B cell (primary cell): ENCODE results near the gene TNPO2. TPM values are rescaled to one million over a fixed set of nuclear protein-coding genes. Genes with fewer than 3 reads are reported as not detected.

ENCODE experiments used
- ATAC-seq: fragments of 200-7000 bp; cut with Tn5 transposase; one replicate; pipeline ENCODE4 v1.10.0; 2021; ENCODE audit warnings: low read depth, mild to moderate bottlenecking, moderate number of reproducible peaks, moderate library complexity
- CTCF ChIA-PET: fragments of 350-600 bp; sonication (Branson Sonifier 250); formaldehyde crosslinking; loops from one replicate; lab custom pipeline; 2021; ENCODE audit warnings: antibody characterized with exemption, inconsistent platforms; lab: Charles Lee
- POLR2A ChIA-PET: fragments of 350-600 bp; sonication (Branson Sonifier 250); formaldehyde crosslinking; loops from one replicate; lab custom pipeline; 2021; ENCODE audit warnings: antibody characterized with exemption; lab: Charles Lee
- DNase-seq: peaks from one replicate; pipeline ENCODE4 v3.0.0; 2013
- H2AFZ ChIP-seq: 2 replicates; pipeline ENCODE4 v1.6.1; 2012; ENCODE audit warnings: mild to moderate bottlenecking, low read depth, low read length; ENCODE audit not compliant: insufficient read depth, poor library complexity, severe bottlenecking
- H3K27ac ChIP-seq, 2 donors: 1 replicate in 1 of 2; 2 replicates in 1 of 2; pipeline ENCODE4 v1.5.1; 2012 to 2013; ENCODE audit warnings: low read length in 2 of 2, mild to moderate bottlenecking in 2 of 2, moderate library complexity in 1 of 2
- H3K27me3 ChIP-seq, 4 experiments: fragments of 200-600 bp in 1 of 4; sonication (generic) in 1 of 4; replicated peaks in 1 of 4; 1 replicate in 2 of 4; 2 replicates in 2 of 4; pipeline versions ENCODE4 v1.6.1 to v1.7.0; 2013 to 2016; ENCODE audit warnings: low read length in 3 of 4, mild to moderate bottlenecking in 2 of 4, mixed read lengths in 1 of 4, moderate library complexity in 1 of 4; ENCODE audit not compliant: insufficient read depth in 4 of 4, control insufficient read depth in 3 of 4; ENCODE audit errors: control extremely low read depth in 1 of 4
- H3K36me3 ChIP-seq, 2 experiments: replicated peaks in 1 of 2; 1 replicate in 1 of 2; 2 replicates in 1 of 2; pipeline versions ENCODE4 v1.6.1 to v1.7.1; 2013; ENCODE audit warnings: low read length in 1 of 2; ENCODE audit not compliant: insufficient read depth in 2 of 2, control insufficient read depth in 1 of 2; ENCODE audit errors: control extremely low read depth in 1 of 2, extremely low read depth in 1 of 2
- H3K4me1 ChIP-seq, 2 donors: fragments of 200-600 bp in 1 of 2; sonication (generic) in 1 of 2; 1 replicate in 1 of 2; 2 replicates in 1 of 2; pipeline versions ENCODE4 v1.5.1 to v1.6.1; 2013 to 2017; ENCODE audit warnings: low read length in 2 of 2; ENCODE audit not compliant: control insufficient read depth in 2 of 2, insufficient read depth in 2 of 2
- H3K4me2 ChIP-seq: replicated peaks from 2 replicates; pipeline ENCODE3; 2012; ENCODE audit warnings: mild to moderate bottlenecking, low read depth, low read length; ENCODE audit not compliant: poor library complexity, severe bottlenecking
- H3K4me3 ChIP-seq, 5 experiments: fragments of 200-600 bp in 1 of 5; sonication (generic) in 1 of 5; 1 replicate in 3 of 5; 2 replicates in 2 of 5; pipeline versions ENCODE4 v1.5.1 to v1.7.0; 2011 to 2016; ENCODE audit warnings: low read length in 4 of 5, mild to moderate bottlenecking in 4 of 5, low read depth in 2 of 5, control low read depth in 1 of 5, moderate library complexity in 1 of 5; ENCODE audit not compliant: insufficient read depth in 1 of 5; ENCODE audit errors: control extremely low read depth in 1 of 5, extremely low read depth in 1 of 5
- H3K79me2 ChIP-seq: fragments of 200-600 bp; sonication (generic); one replicate; pipeline ENCODE4 v1.6.0; 2016; ENCODE audit warnings: low read length; ENCODE audit not compliant: control insufficient read depth, insufficient read depth
- H3K9ac ChIP-seq: fragments of 200-600 bp; sonication (generic); 2 replicates; pipeline ENCODE4 v1.6.1; 2017; ENCODE audit warnings: mild to moderate bottlenecking, low read length, moderate library complexity
- H3K9me3 ChIP-seq, 3 donors: one replicate each; pipeline versions ENCODE4 v1.6.1 to v1.7.1; 2013; ENCODE audit warnings: low read length in 2 of 3; ENCODE audit not compliant: control insufficient read depth in 2 of 3, insufficient read depth in 1 of 3; ENCODE audit errors: control extremely low read depth in 1 of 3
- H4K20me1 ChIP-seq: 2 replicates; pipeline ENCODE4 v1.6.0; 2012; ENCODE audit warnings: mild to moderate bottlenecking, low read length; ENCODE audit not compliant: insufficient read depth, control insufficient read depth, poor library complexity, severe bottlenecking
- H3K27ac Mint-ChIP-seq: one replicate; pipeline ENCODE4 v1.8.0; 2021; ENCODE audit warnings: mixed read lengths
- H3K27me3 Mint-ChIP-seq: one replicate; pipeline ENCODE4 v1.8.0; 2021; ENCODE audit warnings: mixed read lengths
- H3K4me1 Mint-ChIP-seq: one replicate; pipeline ENCODE4 v1.8.0; 2021; ENCODE audit warnings: mixed read lengths
- H3K4me3 Mint-ChIP-seq: one replicate; pipeline ENCODE4 v1.8.0; 2021; ENCODE audit warnings: mixed read lengths
- H3K9me3 Mint-ChIP-seq: one replicate; pipeline ENCODE4 v1.8.0; 2022; ENCODE audit warnings: mixed read lengths; ENCODE audit not compliant: insufficient read depth
- CTCF ChIP-seq: fragments of 200-600 bp; IDR thresholded peaks from one replicate; pipeline ENCODE4 v1.8.0; 2022; ENCODE audit warnings: antibody characterized with exemption, mild to moderate bottlenecking
- EZH2 ChIP-seq: IDR thresholded peaks from 2 replicates; pipeline ENCODE4 v1.6.1; 2012; ENCODE audit warnings: borderline replicate concordance, low read depth, mild to moderate bottlenecking, moderate library complexity, low read length; ENCODE audit not compliant: insufficient read depth, poor library complexity, severe bottlenecking
- WGBS: methylation state at CpG from one replicate; pipeline ENCODE4 v1.1.5; 2013; ENCODE audit warnings: missing lambda C conversion rate; ENCODE audit not compliant: insufficient coverage; 5-methylcytosine and 5-hydroxymethylcytosine counted together
- intact Hi-C: fragments of 100-400 bp; cut with micrococcal nuclease; formaldehyde crosslinking; loops from one replicate; pipeline ENCODE4 v1.10.0; 2022
- polyA plus RNA-seq: library from polyadenylated mRNA; depleted of rRNA; stranded (reverse); fragments of >200 nt; gene quantifications from 2 replicates; pipeline ENCODE4 v1.2.3, GENCODE V29; 2012
- total RNA-seq, 2 donors: library from RNA; stranded (reverse); fragments of 120-200 nt in 1 of 2; gene quantifications; 1 replicate in 1 of 2; 2 replicates in 1 of 2; pipeline versions ENCODE4 v1.2.3 to v1.2.4, GENCODE V29; 2013 to 2022

The TNPO2 gene
- total and polyA plus RNA-seq, 2 donors (not counting 1 experiment from before 2014, with no cell fraction given), result 73.7 to 85.6 TPM

- peaks cover 0 to 4% (median 0%) of the 10 kb centered on the region in 3 donors for H3K9me3 ChIP-seq
- peaks cover 50% of the 10 kb centered on the region for H3K79me2 ChIP-seq
- H2AFZ ChIP-seq, result no peak overlapping the region
- TF ChIP-seq EZH2 (no peak), CTCF (no peak)
- H3K4me3 ChIP-seq, result no peak overlapping the region
- no peak overlapping the region for H3K4me3 Mint-ChIP-seq
- WGBS, result 97% methylated on average over 8 of the region's 8 CpGs
- H3K27ac Mint-ChIP-seq, result peak overlapping the region; percentile 1
- ChIA-PET CTCF (interaction anchor here (0.5 to 1.6 kb wide), 3 partner anchors 16 to 113 kb away, joined by 3 read pairs; no protein-coding TSS in a partner anchor), POLR2A (interaction anchor here (0.7 kb wide), 1 partner anchor 37 kb away, joined by 3 read pairs; no protein-coding TSS in a partner anchor)
- H3K4me1 ChIP-seq, result no peaks in the 10 kb centered on the region
- intact Hi-C loops, result no loop called here
- H3K36me3 ChIP-seq, result peaks cover 7 to 73% of the 10 kb centered on the region in 2 experiments
- H3K27ac ChIP-seq, result no peak overlapping the region
- H3K9me3 Mint-ChIP-seq, result no peaks in the 10 kb centered on the region
- no peak overlapping the region for H3K9ac ChIP-seq
- DNase-seq, result no peak
- no peaks in the 10 kb centered on the region for H3K27me3 Mint-ChIP-seq
- no peak overlapping the region for H3K4me2 ChIP-seq
- H4K20me1 ChIP-seq, result peaks cover 48% of the 10 kb centered on the region
- H3K4me1 Mint-ChIP-seq, result peaks cover 3% of the 10 kb centered on the region
- ATAC-seq, result no peak
- H3K27me3 ChIP-seq, result no peaks in the 10 kb centered on the region
These were observed 68.2 kb downstream of the TNPO2 start for GRCh38 chr19:12655546-12655945.

GRCh38 chr19:12652219-12652618 is 71.5 kb downstream of the TNPO2 start:
- no peak overlapping the region for H3K27ac ChIP-seq
- peaks cover 0 to 10% of the 10 kb centered on the region in 2 donors for H3K4me1 ChIP-seq
- no peak overlapping the region for H3K4me3 Mint-ChIP-seq
- WGBS, result 100% methylated on average over 1 of the region's 6 CpGs
- H3K27me3 Mint-ChIP-seq, result no peaks in the 10 kb centered on the region
- no peak for TF ChIP-seq CTCF
- no peak for TF ChIP-seq EZH2
- ATAC-seq (no peak), DNase-seq (no peak)
- H2AFZ ChIP-seq, result no peak overlapping the region
- H3K9me3 ChIP-seq, result peaks cover 0 to 4% (median 0%) of the 10 kb centered on the region in 3 donors
- CTCF ChIA-PET, result interaction anchor here (0.6 kb wide), 1 partner anchor 589 kb away, joined by 3 read pairs; no protein-coding TSS in a partner anchor
- no peak overlapping the region for H3K4me3 ChIP-seq
- H3K27me3 ChIP-seq, result no peaks in the 10 kb centered on the region
- intact Hi-C loops, result no loop called here
- peaks cover 38% of the 10 kb centered on the region for H4K20me1 ChIP-seq
- no peak overlapping the region for H3K9ac ChIP-seq
- H3K9me3 Mint-ChIP-seq, result no peaks in the 10 kb centered on the region
- H3K4me1 Mint-ChIP-seq, result peaks cover 7% of the 10 kb centered on the region
- POLR2A ChIA-PET, result no interaction called here
- no peak overlapping the region for H3K4me2 ChIP-seq
- H3K36me3 ChIP-seq, result peaks cover 3 to 51% of the 10 kb centered on the region in 2 experiments
- peaks cover 31% of the 10 kb centered on the region for H3K79me2 ChIP-seq
- no peak overlapping the region for H3K27ac Mint-ChIP-seq
